ENCODE results near the gene TMEM178A. TPM values are rescaled to one million over a fixed set of nuclear protein-coding genes. Genes with fewer than 3 reads are reported as not detected.

The TMEM178A gene
- total and polyA plus RNA-seq, 2 of the 8 experiments (the other 6 are each of a cell fraction or from before 2014, with no cell fraction given), result 11.2 to 14.9 TPM

GRCh38 chr2:39731546-39731945, 65.8 kb downstream of the TMEM178A start (continued):
- no peak for TF ChIP-seq CHD7 (IDR thresholded peaks at IDR 0.05; ENCODE audit: insufficient replicate concordance, low read length)

Measured in H1 (cell line).